GM23338 (cell line): ENCODE results near the gene ACBD4. TPM values are rescaled to one million over a fixed set of nuclear protein-coding genes. Genes with fewer than 3 reads are reported as not detected.

Experiments used
- ATAC-seq: fragments of 200-7000 bp; cut with Tn5 transposase; 3 replicates; pipeline ENCODE4 v1.9.1; 2020
- DNase-seq: peaks from one replicate; pipeline ENCODE4 v3.0.0-alpha.2; 2015; ENCODE audit warnings: low spot score
- H2AFZ ChIP-seq: fragments of 200-600 bp; sonication (generic); 2 replicates; pipeline ENCODE4 v1.8.0; 2016; ENCODE audit warnings: antibody characterized with exemption, mild to moderate bottlenecking, moderate library complexity
- H3F3A ChIP-seq: fragments of 200-600 bp; sonication (generic); replicated peaks from 2 replicates; pipeline ENCODE4 v1.8.0; 2017; ENCODE audit warnings: antibody characterized with exemption, mixed run types, low read depth
- H3K27ac ChIP-seq: fragments of 200-600 bp; sonication (generic); 2 replicates; pipeline ENCODE4 v1.6.1; 2016; ENCODE audit warnings: low read depth
- H3K27me3 ChIP-seq: fragments of 200-600 bp; sonication (generic); 2 replicates; pipeline ENCODE4 v1.8.0; 2016; ENCODE audit warnings: mild to moderate bottlenecking, mixed run types, moderate library complexity; ENCODE audit not compliant: insufficient read depth
- H3K36me3 ChIP-seq: fragments of 200-600 bp; sonication (generic); 2 replicates; pipeline ENCODE4 v1.8.0; 2016; ENCODE audit warnings: mild to moderate bottlenecking; ENCODE audit not compliant: insufficient read depth
- H3K4me1 ChIP-seq: fragments of 200-600 bp; sonication (generic); 2 replicates; pipeline ENCODE4 v1.8.0; 2016; ENCODE audit warnings: mild to moderate bottlenecking, moderate library complexity; ENCODE audit not compliant: insufficient read depth
- H3K4me2 ChIP-seq: fragments of 200-600 bp; sonication (generic); 2 replicates; pipeline ENCODE4 v1.7.1; 2017; ENCODE audit warnings: mixed run types
- H3K4me3 ChIP-seq: fragments of 200-600 bp; sonication (generic); 2 replicates; pipeline ENCODE4 v1.6.1; 2016; ENCODE audit warnings: mixed run types
- H3K79me2 ChIP-seq: fragments of 200-600 bp; sonication (generic); replicated peaks from 2 replicates; pipeline ENCODE4 v1.8.0; 2017; ENCODE audit warnings: mild to moderate bottlenecking; ENCODE audit not compliant: insufficient read depth
- H3K9me2 ChIP-seq: fragments of 200-600 bp; sonication (generic); 2 replicates; pipeline ENCODE4 v1.8.0; 2017; ENCODE audit not compliant: insufficient read depth
- H4K20me1 ChIP-seq: fragments of 200-600 bp; sonication (generic); replicated peaks from 2 replicates; pipeline ENCODE4 v1.8.0; 2017; ENCODE audit warnings: mild to moderate bottlenecking; ENCODE audit not compliant: insufficient read depth
- H3K27ac Mint-ChIP-seq: 2 replicates; pipeline ENCODE4 v1.8.0; 2020; ENCODE audit warnings: inconsistent platforms, mild to moderate bottlenecking, moderate library complexity, mixed read lengths
- H3K27me3 Mint-ChIP-seq: 3 replicates; pipeline ENCODE4 v1.8.0; 2022; ENCODE audit warnings: low read depth, mild to moderate bottlenecking, moderate library complexity, mixed read lengths, inconsistent platforms; ENCODE audit not compliant: insufficient read depth, poor library complexity
- H3K36me3 Mint-ChIP-seq: 3 replicates; pipeline ENCODE4 v1.8.0; 2021; ENCODE audit warnings: low read depth, mild to moderate bottlenecking, inconsistent platforms, moderate library complexity, mixed read lengths
- H3K4me1 Mint-ChIP-seq: 3 replicates; pipeline ENCODE4 v1.8.0; 2020; ENCODE audit warnings: mild to moderate bottlenecking, inconsistent platforms, mixed read lengths
- H3K4me3 Mint-ChIP-seq: 3 replicates; pipeline ENCODE4 v1.8.0; 2021; ENCODE audit warnings: moderate library complexity, mild to moderate bottlenecking, inconsistent platforms, mixed read lengths
- H3K9me3 Mint-ChIP-seq: 3 replicates; pipeline ENCODE4 v1.8.0; 2020; ENCODE audit warnings: moderate library complexity, mild to moderate bottlenecking, inconsistent platforms, mixed read lengths
- CREB1 ChIP-seq: fragments of 250-450 bp; sonication (Bioruptor Pico); IDR thresholded peaks from 2 replicates; pipeline ENCODE4 v1.5.0; 2020; ENCODE audit warnings: low read depth, mild to moderate bottlenecking, moderate library complexity
- EZH2 ChIP-seq: fragments of 200-600 bp; sonication (generic); IDR thresholded peaks from one replicate; pipeline ENCODE4 v1.8.0; 2017; ENCODE audit warnings: antibody characterized with exemption, mild to moderate bottlenecking, low read depth; ENCODE audit not compliant: unreplicated experiment
- POLR2AphosphoS5 ChIP-seq: IDR thresholded peaks from 2 replicates; pipeline ENCODE4 v1.6.1; 2016; ENCODE audit warnings: antibody characterized with exemption, low read depth
- STAT1 ChIP-seq: IDR thresholded peaks from one replicate; pipeline ENCODE4 v1.6.1; 2016; ENCODE audit warnings: antibody characterized with exemption; ENCODE audit not compliant: unreplicated experiment
- ZNF114 ChIP-seq: fragments of 250-450 bp; sonication (Bioruptor Pico); IDR thresholded peaks from 2 replicates; pipeline ENCODE4 v1.5.0; 2020; ENCODE audit warnings: mild to moderate bottlenecking, moderate library complexity
- ZNF331 ChIP-seq: fragments of 250-450 bp; sonication (Bioruptor Pico); IDR thresholded peaks from 2 replicates; pipeline ENCODE4 v1.5.0; 2020; ENCODE audit warnings: low read depth, mild to moderate bottlenecking, moderate library complexity
- polyA plus RNA-seq: library from polyadenylated mRNA; unstranded; fragments of >200 nt; fragmentation: Nextera tagmentation; extraction: Ambion mirVana; gene quantifications from 2 replicates; pipeline ENCODE4 v1.2.1, GENCODE V29; 2016
- total RNA-seq: library from RNA; depleted of rRNA; stranded (reverse); fragments of >200 nt; shearing (Covaris generic); gene quantifications from 2 replicates; pipeline ENCODE4 v1.2.3, GENCODE V29; 2014
- TF ChIP-seq, protein P1 (sequence below): IDR thresholded peaks from 2 replicates; pipeline ENCODE4 v1.6.1; 2016; ENCODE audit warnings: antibody characterized with exemption
- TF ChIP-seq, protein P2 (sequence below): IDR thresholded peaks from one replicate; pipeline ENCODE4 v1.6.1; 2018; ENCODE audit warnings: antibody characterized with exemption; ENCODE audit not compliant: unreplicated experiment
- TF ChIP-seq, protein P3 (sequence below), 2 experiments: fragments of 200-600 bp in 1 of 2; sonication (generic) in 1 of 2; conservative IDR thresholded peaks; 2 replicates each; pipeline versions ENCODE4 v1.5.1 to v1.6.1; 2016 to 2017; ENCODE audit warnings: antibody characterized with exemption in 2 of 2, low read depth in 2 of 2, mild to moderate bottlenecking in 2 of 2, moderate library complexity in 1 of 2

Gene ACBD4
- total and polyA plus RNA-seq, 2 experiments from 2014 or later = 4.5 to 6.7 TPM

DNA sequence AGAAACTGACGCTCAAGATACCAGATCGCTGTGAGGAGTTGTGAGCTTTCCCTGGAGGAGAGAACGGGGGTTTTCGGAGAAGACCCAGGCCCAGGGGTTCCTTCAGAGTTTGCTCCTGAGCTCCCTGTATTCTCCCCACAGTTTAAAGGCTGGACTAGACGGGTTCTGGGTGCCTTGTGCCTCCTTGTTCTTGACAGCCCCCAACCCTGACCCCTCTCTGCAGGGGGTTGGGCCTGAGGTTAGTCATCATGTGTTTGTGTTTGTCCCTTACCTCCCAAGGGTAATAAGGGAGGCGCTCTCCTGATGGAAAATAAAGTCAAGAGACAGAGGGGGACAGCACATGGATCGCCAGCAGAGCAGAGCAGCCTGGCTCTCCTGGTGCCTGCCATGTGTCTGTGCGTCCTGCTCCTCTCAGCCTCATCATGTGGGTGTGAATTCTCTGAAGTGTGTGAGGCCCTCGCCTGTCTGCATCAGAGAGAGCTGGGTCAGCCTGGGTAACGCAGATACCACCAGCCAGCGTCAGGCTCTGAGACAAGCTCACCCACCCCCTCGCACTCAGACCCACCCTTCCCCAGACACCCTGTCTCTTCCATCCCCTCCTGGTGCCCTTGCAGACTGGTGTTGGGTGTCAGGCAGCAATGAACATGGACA is 34.9 kb downstream of the ACBD4 start:
- Histone ChIP-seq H3K36me3 (no peaks in the 10 kb centered on the region), H4K20me1 (no peaks in the 10 kb centered on the region), H3K27me3 (no peaks in the 10 kb centered on the region), H3K9me2 (no peaks in the 10 kb centered on the region), H3K79me2 (no peaks in the 10 kb centered on the region), H3K4me3 (no peak overlapping the region), H3K4me2 (no peak overlapping the region; the same call in 1 of the 2 replicates), H3K4me1 (peaks cover 31% of the 10 kb centered on the region), H2AFZ (no peak overlapping the region), H3F3A (0 out of 2 replicates have a peak, but pooled peaks cover 8% of the 10 kb centered on the region), H3K27ac (peak overlapping the region; percentile 97)
- H3K27ac Mint-ChIP-seq = peak overlapping the region; percentile 96
- H3K4me3 Mint-ChIP-seq = peak overlapping the region; percentile 53; the same call in 1 of the 3 replicates
- H3K36me3 Mint-ChIP-seq = peaks cover 25% of the 10 kb centered on the region
- H3K27me3 Mint-ChIP-seq = peaks cover 17% of the 10 kb centered on the region
- H3K4me1 Mint-ChIP-seq = peaks cover 36% of the 10 kb centered on the region
- ATAC-seq (no peak), DNase-seq (no peak)
- TF ChIP-seq, protein P1, sequence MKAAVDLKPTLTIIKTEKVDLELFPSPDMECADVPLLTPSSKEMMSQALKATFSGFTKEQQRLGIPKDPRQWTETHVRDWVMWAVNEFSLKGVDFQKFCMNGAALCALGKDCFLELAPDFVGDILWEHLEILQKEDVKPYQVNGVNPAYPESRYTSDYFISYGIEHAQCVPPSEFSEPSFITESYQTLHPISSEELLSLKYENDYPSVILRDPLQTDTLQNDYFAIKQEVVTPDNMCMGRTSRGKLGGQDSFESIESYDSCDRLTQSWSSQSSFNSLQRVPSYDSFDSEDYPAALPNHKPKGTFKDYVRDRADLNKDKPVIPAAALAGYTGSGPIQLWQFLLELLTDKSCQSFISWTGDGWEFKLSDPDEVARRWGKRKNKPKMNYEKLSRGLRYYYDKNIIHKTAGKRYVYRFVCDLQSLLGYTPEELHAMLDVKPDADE = no peak
- no peak for TF ChIP-seq CREB1 (CRISPR knock-in tag)
- TF ChIP-seq POLR2AphosphoS5 = no peak
- TF ChIP-seq, protein P2, sequence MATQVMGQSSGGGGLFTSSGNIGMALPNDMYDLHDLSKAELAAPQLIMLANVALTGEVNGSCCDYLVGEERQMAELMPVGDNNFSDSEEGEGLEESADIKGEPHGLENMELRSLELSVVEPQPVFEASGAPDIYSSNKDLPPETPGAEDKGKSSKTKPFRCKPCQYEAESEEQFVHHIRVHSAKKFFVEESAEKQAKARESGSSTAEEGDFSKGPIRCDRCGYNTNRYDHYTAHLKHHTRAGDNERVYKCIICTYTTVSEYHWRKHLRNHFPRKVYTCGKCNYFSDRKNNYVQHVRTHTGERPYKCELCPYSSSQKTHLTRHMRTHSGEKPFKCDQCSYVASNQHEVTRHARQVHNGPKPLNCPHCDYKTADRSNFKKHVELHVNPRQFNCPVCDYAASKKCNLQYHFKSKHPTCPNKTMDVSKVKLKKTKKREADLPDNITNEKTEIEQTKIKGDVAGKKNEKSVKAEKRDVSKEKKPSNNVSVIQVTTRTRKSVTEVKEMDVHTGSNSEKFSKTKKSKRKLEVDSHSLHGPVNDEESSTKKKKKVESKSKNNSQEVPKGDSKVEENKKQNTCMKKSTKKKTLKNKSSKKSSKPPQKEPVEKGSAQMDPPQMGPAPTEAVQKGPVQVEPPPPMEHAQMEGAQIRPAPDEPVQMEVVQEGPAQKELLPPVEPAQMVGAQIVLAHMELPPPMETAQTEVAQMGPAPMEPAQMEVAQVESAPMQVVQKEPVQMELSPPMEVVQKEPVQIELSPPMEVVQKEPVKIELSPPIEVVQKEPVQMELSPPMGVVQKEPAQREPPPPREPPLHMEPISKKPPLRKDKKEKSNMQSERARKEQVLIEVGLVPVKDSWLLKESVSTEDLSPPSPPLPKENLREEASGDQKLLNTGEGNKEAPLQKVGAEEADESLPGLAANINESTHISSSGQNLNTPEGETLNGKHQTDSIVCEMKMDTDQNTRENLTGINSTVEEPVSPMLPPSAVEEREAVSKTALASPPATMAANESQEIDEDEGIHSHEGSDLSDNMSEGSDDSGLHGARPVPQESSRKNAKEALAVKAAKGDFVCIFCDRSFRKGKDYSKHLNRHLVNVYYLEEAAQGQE = no peak
- TF ChIP-seq STAT1 = no peak
- TF ChIP-seq ZNF114 (CRISPR knock-in tag) = no peak
- no peak for TF ChIP-seq EZH2
- TF ChIP-seq, protein P3, sequence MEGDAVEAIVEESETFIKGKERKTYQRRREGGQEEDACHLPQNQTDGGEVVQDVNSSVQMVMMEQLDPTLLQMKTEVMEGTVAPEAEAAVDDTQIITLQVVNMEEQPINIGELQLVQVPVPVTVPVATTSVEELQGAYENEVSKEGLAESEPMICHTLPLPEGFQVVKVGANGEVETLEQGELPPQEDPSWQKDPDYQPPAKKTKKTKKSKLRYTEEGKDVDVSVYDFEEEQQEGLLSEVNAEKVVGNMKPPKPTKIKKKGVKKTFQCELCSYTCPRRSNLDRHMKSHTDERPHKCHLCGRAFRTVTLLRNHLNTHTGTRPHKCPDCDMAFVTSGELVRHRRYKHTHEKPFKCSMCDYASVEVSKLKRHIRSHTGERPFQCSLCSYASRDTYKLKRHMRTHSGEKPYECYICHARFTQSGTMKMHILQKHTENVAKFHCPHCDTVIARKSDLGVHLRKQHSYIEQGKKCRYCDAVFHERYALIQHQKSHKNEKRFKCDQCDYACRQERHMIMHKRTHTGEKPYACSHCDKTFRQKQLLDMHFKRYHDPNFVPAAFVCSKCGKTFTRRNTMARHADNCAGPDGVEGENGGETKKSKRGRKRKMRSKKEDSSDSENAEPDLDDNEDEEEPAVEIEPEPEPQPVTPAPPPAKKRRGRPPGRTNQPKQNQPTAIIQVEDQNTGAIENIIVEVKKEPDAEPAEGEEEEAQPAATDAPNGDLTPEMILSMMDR (conservative IDR thresholded peaks at IDR 0.05; ENCODE audit: low read depth in 2 of 2) = no peak
- TF ChIP-seq ZNF331 (CRISPR knock-in tag) = no peak
- H3K9me3 Mint-ChIP-seq = no peaks in the 10 kb centered on the region
